ENCODE data around the gene MAPK6. TPM values are rescaled to one million over a fixed set of nuclear protein-coding genes. Genes with fewer than 3 reads are reported as not detected.

Gene MAPK6
- total and polyA plus RNA-seq, 11 donors: 3.6 to 26.2 (median 17.5) TPM

DNA sequence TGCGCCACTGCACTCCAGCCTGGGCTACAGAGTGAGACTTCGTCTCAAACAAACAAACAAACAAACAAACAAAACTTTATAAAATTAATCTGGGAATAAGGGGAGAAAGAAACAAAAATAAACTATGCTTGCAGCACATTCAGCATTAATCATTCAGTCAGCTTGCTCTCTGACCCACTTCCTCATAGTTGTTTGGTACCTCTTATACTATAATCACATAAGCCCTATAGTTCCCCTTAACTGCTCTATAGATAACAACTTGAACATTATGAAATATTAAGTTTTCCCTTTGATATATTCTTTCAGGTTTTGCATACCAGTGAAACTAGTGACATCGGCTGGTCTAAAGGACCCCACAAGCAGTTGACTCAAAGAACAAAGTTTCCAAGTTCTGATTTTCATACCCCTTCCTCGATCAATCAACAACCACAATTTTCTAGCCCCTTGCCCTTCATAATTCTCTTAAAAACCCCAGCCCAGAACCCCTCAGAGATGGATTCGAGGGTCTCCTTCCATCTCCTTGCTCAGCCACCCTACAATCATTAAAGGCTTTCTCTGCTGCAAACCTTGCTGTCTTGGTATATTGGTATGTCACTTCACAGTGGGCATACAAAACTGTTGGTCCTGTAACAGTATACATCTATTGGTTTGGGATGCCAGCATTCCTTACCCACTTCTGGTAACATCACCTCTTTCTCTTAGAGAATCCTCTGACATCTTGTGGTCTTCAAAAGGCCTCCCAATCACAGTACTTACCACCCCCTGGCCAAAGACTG, 67.2 kb downstream of the MAPK6 start:
- WGBS, 4 donors: 86 to 92% (median 88%) methylated on average over 5 of the region's 5 CpGs
- H3K27me3 ChIP-seq: no peaks in the 10 kb centered on the region
- peaks cover 0 to 33% (median 15%) of the 10 kb centered on the region in 12 donors for H3K9me3 ChIP-seq
- intact Hi-C loops (cut with DNase I): no loop called here
- no peak overlapping the region for H3K4me3 ChIP-seq
- H3K36me3 ChIP-seq: no peaks in the 10 kb centered on the region
- H3K27ac ChIP-seq: no peak overlapping the region
- DNase-seq (no peak), ATAC-seq (no peak)
- H3K4me1 ChIP-seq: peaks cover 0 to 25% (median 0%) of the 10 kb centered on the region in 12 donors
- no peak for TF ChIP-seq POLR2A (IDR thresholded peaks at IDR 0.05)
- TF ChIP-seq, protein P1, sequence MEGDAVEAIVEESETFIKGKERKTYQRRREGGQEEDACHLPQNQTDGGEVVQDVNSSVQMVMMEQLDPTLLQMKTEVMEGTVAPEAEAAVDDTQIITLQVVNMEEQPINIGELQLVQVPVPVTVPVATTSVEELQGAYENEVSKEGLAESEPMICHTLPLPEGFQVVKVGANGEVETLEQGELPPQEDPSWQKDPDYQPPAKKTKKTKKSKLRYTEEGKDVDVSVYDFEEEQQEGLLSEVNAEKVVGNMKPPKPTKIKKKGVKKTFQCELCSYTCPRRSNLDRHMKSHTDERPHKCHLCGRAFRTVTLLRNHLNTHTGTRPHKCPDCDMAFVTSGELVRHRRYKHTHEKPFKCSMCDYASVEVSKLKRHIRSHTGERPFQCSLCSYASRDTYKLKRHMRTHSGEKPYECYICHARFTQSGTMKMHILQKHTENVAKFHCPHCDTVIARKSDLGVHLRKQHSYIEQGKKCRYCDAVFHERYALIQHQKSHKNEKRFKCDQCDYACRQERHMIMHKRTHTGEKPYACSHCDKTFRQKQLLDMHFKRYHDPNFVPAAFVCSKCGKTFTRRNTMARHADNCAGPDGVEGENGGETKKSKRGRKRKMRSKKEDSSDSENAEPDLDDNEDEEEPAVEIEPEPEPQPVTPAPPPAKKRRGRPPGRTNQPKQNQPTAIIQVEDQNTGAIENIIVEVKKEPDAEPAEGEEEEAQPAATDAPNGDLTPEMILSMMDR (IDR thresholded peaks at IDR 0.05): no peak

DNA sequence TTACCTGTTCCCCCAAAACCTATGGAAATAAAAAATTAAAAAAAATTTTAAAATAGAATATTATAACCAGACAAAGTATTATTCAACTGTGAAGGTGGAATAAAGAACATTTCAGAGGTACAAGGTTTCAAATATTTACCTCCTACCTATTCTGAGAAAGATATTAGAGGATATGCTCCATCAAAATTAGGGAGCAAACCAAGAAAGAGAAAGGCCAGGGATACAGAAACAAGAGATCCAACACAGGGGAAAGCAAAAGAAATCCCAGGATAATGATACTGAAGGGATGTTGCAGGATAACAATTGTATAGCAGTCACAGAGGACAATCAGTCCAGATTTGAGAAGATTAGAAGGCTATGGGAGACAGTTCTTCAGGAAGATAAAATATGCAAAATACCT, 71.2 kb downstream of the MAPK6 start:
- Histone ChIP-seq H3K4me1 (peaks cover 0 to 29% (median 11%) of the 10 kb centered on the region in 12 donors), H3K4me3 (no peak overlapping the region), H3K27me3 (no peaks in the 10 kb centered on the region), H3K27ac (no peak overlapping the region), H3K9me3 (peaks cover 0 to 33% (median 15%) of the 10 kb centered on the region in 12 donors), H3K36me3 (no peaks in the 10 kb centered on the region)
- ATAC-seq (no peak), DNase-seq (no peak)
- intact Hi-C loops (cut with DNase I): no loop called here
- no peak for TF ChIP-seq POLR2A (IDR thresholded peaks at IDR 0.05)
- TF ChIP-seq, protein P1 (IDR thresholded peaks at IDR 0.05): no peak

- ATAC-seq (no peak), DNase-seq (no peak)
- WGBS, 4 donors: 53 to 69% (median 65%) methylated on average over 4 of the region's 4 CpGs
- no peak overlapping the region for H3K4me3 ChIP-seq
- no peaks in the 10 kb centered on the region for H3K36me3 ChIP-seq
- TF ChIP-seq POLR2A (IDR thresholded peaks at IDR 0.05): no peak
- TF ChIP-seq, protein P1 (IDR thresholded peaks at IDR 0.05): no peak
- no peaks in the 10 kb centered on the region for H3K27me3 ChIP-seq
- peak overlapping the region in 1 of 12 donors; percentile 61 for H3K27ac ChIP-seq
- intact Hi-C loops (cut with DNase I): no loop called here
- H3K4me1 ChIP-seq: peaks cover 0 to 30% (median 11%) of the 10 kb centered on the region in 12 donors
- H3K9me3 ChIP-seq: peaks cover 0 to 18% (median 9%) of the 10 kb centered on the region in 12 donors
Measured at GRCh38 chr15:52093167-52093538, 74.1 kb downstream of the MAPK6 start.

DNA sequence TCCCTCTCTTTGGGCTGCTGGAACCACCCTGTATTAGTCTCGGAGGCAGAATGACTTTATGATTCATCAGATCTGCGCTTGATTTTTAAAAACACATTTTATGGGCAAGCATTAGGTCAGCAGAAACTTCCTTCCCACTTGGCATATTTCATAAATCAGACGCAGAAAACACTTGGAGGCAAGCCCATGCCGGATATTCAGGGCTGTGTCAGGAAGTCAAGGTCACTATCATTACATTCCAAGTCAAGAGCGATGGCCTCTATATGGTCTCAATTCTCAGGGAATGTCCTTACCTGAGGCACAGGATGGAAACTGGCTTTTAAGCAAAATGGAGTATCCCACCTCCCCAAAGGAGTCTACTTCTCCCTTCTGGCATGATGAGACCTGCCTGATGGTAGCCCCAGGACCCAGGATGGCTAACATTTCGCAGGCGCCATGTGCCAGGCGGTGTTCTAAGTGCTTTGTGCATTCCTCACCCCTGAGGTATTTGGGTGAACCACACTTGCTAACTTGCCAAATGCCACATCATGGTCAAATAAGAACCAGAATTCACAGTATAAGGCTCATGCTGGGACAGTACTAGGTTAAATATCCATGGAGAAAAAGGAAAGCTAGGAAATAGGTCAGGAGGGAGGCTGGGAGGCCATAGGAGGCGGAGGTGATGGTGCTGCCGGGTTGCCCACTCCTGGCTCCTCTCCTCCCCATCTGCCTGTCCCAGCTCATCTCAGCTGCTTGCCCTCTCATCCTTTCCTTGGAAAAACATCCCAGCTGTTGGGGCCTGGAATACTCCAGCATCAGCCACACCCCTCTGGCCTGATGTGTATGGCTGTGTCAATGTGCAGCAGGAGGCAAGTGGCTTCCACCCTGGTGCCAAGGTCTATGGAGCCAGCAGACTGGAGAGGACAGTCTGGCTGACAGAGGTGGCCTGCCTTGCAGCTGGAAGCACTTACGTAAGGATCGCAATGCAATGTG, 74.8 kb downstream of the MAPK6 start:
- DNase-seq (peak in 1 of 5 donors; percentile 49), ATAC-seq (peak; percentile 45 to 72 (median 58))
- peak overlapping the region in 2 of 12 donors; percentile 0 to 61 for H3K27ac ChIP-seq
- H3K4me1 ChIP-seq: peaks cover 0 to 30% (median 11%) of the 10 kb centered on the region in 12 donors
- no peak overlapping the region for H3K4me3 ChIP-seq
- H3K27me3 ChIP-seq: no peaks in the 10 kb centered on the region
- TF ChIP-seq, protein P1 (IDR thresholded peaks at IDR 0.05): no peak
- 47 to 65% (median 60%) methylated on average over 10 to 12 of the region's 12 CpGs for WGBS, 4 donors
- intact Hi-C loops (cut with DNase I): no loop called here
- H3K9me3 ChIP-seq: peaks cover 0 to 18% (median 9%) of the 10 kb centered on the region in 12 donors
- H3K36me3 ChIP-seq: no peaks in the 10 kb centered on the region
